HL-60 (cell line): ENCODE data around the gene CSTF3.

Experiments used
- DNase-seq, 2 experiments: peaks; one replicate each; pipeline ENCODE4 v3.0.0-alpha.2; 2010 to 2020; ENCODE audit warnings: low read depth in 1 of 2, low spot score in 1 of 2
- H3K27ac ChIP-seq: fragments of 250-450 bp; sonication (Bioruptor Pico); replicated peaks from 2 replicates; pipeline ENCODE4 v1.5.1; 2020; ENCODE audit warnings: mild to moderate bottlenecking, moderate library complexity
- H3K27me3 ChIP-seq: fragments of 250-450 bp; sonication (Bioruptor Pico); 2 replicates; pipeline ENCODE4 v1.5.1; 2021; ENCODE audit warnings: mild to moderate bottlenecking, moderate library complexity; ENCODE audit not compliant: insufficient read depth, poor library complexity, severe bottlenecking
- H3K4me3 ChIP-seq: replicated peaks from 2 replicates; pipeline ENCODE4 v1.5.1; 2011; ENCODE audit warnings: mild to moderate bottlenecking, control low read depth, low read length; ENCODE audit not compliant: insufficient read depth
- GABPA ChIP-seq: IDR thresholded peaks from 2 replicates; pipeline ENCODE4 v1.6.1; 2012; ENCODE audit warnings: low read depth
- POLR2AphosphoS5 ChIP-seq: IDR thresholded peaks from 2 replicates; pipeline ENCODE4 v1.6.1; 2012; ENCODE audit warnings: low read depth
- SPI1 ChIP-seq: IDR thresholded peaks from 2 replicates; pipeline ENCODE4 v1.6.1; 2012; ENCODE audit warnings: low read depth, mild to moderate bottlenecking, borderline replicate concordance
- TF ChIP-seq, protein P1 (sequence below): IDR thresholded peaks from 2 replicates; pipeline ENCODE4 v1.6.1; 2012; ENCODE audit warnings: low read depth; ENCODE audit not compliant: insufficient replicate concordance
- TF ChIP-seq, protein P2 (sequence below): IDR thresholded peaks from one replicate; pipeline ENCODE4 v1.5.1; 2011; ENCODE audit warnings: low read length, control low read depth, inconsistent platforms; ENCODE audit not compliant: insufficient read depth

CSTF3 gene

DNA sequence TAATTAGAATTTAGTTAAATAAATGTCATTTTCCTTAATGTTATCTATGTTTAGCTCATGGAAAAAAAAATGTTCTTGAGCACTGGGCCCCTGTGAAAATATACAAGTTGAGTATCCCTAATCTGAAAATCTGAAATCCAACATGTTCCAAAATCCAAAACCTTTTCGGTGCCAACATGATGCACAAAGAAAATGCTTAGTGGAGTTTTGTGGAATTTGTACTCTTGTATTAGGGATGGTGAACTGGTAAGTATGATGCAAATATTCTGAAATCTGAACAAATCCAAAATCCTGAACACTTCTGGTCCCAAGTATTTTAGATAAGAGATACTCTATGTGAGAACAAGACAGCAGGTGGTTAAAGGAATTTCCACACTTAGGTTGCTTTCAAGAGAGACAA is 77.4 kb downstream of the CSTF3 start:
- H3K4me3 ChIP-seq: no peak overlapping the region
- DNase-seq: no peak
- no peaks in the 10 kb centered on the region for H3K27me3 ChIP-seq
- no peak overlapping the region for H3K27ac ChIP-seq
- TF ChIP-seq, protein P1, sequence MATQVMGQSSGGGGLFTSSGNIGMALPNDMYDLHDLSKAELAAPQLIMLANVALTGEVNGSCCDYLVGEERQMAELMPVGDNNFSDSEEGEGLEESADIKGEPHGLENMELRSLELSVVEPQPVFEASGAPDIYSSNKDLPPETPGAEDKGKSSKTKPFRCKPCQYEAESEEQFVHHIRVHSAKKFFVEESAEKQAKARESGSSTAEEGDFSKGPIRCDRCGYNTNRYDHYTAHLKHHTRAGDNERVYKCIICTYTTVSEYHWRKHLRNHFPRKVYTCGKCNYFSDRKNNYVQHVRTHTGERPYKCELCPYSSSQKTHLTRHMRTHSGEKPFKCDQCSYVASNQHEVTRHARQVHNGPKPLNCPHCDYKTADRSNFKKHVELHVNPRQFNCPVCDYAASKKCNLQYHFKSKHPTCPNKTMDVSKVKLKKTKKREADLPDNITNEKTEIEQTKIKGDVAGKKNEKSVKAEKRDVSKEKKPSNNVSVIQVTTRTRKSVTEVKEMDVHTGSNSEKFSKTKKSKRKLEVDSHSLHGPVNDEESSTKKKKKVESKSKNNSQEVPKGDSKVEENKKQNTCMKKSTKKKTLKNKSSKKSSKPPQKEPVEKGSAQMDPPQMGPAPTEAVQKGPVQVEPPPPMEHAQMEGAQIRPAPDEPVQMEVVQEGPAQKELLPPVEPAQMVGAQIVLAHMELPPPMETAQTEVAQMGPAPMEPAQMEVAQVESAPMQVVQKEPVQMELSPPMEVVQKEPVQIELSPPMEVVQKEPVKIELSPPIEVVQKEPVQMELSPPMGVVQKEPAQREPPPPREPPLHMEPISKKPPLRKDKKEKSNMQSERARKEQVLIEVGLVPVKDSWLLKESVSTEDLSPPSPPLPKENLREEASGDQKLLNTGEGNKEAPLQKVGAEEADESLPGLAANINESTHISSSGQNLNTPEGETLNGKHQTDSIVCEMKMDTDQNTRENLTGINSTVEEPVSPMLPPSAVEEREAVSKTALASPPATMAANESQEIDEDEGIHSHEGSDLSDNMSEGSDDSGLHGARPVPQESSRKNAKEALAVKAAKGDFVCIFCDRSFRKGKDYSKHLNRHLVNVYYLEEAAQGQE: no peak
- no peak for TF ChIP-seq POLR2AphosphoS5
- no peak for TF ChIP-seq SPI1
- TF ChIP-seq, protein P2, sequence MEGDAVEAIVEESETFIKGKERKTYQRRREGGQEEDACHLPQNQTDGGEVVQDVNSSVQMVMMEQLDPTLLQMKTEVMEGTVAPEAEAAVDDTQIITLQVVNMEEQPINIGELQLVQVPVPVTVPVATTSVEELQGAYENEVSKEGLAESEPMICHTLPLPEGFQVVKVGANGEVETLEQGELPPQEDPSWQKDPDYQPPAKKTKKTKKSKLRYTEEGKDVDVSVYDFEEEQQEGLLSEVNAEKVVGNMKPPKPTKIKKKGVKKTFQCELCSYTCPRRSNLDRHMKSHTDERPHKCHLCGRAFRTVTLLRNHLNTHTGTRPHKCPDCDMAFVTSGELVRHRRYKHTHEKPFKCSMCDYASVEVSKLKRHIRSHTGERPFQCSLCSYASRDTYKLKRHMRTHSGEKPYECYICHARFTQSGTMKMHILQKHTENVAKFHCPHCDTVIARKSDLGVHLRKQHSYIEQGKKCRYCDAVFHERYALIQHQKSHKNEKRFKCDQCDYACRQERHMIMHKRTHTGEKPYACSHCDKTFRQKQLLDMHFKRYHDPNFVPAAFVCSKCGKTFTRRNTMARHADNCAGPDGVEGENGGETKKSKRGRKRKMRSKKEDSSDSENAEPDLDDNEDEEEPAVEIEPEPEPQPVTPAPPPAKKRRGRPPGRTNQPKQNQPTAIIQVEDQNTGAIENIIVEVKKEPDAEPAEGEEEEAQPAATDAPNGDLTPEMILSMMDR: no peak
- TF ChIP-seq GABPA: no peak

DNA sequence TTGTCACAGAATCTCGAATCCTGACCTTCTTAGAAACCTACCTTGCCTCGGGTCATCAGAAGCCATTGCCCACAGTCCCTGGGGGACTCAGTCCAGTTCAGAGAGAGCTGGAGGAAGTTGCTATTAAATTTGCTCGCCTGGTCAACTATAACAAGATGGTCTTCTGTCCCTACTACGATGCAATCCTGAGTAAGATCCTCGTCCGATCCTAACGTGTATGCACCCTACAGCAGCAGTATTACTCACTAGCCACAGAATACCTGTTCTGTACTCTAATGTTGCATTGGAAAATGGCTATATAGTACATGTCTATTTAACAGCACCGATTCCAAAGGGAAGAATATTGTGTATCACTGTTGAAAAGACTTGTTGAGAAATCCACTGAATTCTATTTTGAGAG is 88.8 kb downstream of the CSTF3 start:
- Histone ChIP-seq H3K27ac (no peak overlapping the region), H3K27me3 (no peaks in the 10 kb centered on the region), H3K4me3 (no peak overlapping the region)
- DNase-seq: no peak
- TF ChIP-seq, protein P1: no peak
- no peak for TF ChIP-seq POLR2AphosphoS5
- no peak for TF ChIP-seq SPI1
- TF ChIP-seq, protein P2: no peak
- TF ChIP-seq GABPA: no peak

DNA sequence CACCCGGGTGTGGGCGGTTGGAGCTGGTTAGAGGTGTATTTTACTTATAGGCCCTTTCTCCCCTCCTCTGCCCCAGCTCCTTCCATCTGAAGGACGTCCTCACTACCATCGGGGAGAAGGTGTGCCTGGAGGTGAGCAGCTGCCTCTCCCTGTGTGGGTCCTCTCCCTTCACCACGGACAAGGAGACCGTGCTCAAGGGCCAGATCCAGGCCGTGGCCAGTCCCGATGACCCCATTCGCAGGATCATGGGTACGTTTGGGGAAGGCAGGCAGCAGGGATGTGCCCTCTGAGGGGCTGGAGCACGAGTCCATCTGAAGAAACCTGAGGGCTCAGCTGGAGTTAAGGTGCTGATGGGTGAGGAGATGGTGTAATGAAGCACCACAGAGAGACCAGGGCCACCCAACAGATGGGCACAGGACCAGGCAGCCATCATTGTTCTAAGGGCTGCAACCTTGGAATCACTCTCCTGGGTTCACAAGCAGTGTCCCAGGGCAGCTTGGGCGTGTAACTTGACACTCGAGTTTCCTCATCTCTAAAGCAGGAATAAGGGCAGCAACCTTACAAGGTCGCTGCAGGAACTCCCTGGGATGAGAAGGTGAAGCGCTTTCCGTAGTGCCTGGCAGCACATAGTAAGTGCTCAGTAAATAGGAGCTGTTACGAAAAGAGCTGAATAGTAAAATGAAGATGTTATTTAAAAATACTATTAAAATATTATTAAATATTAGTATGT is 92.5 kb downstream of the CSTF3 start:
- no peak for DNase-seq
- no peak for TF ChIP-seq GABPA
- TF ChIP-seq, protein P2: no peak
- no peak for TF ChIP-seq SPI1
- no peak for TF ChIP-seq POLR2AphosphoS5
- TF ChIP-seq, protein P1: no peak

More for the DNA sequence above, 92.5 kb downstream of the CSTF3 start:
- Histone ChIP-seq H3K4me3 (no peak overlapping the region), H3K27ac (no peak overlapping the region), H3K27me3 (no peaks in the 10 kb centered on the region)
